Jurkat, Clone E6-1 (cell line): ENCODE results near the gene SNX13.

Experiments
- DNase-seq: peaks from one replicate; pipeline ENCODE4 v3.0.0-alpha.2; 2011; ENCODE audit warnings: low read depth, low spot score
- H3K4me3 ChIP-seq: 2 replicates; pipeline ENCODE4 v1.5.1; 2011; ENCODE audit warnings: mild to moderate bottlenecking, low read length, control low read depth, moderate library complexity

The SNX13 gene

GRCh38 chr7:17870406-17870805 lies 69.9 kb downstream of the SNX13 start:
- no peak for DNase-seq
- H3K4me3 ChIP-seq = no peak overlapping the region

GRCh38 chr7:17863809-17864143 lies 76.5 kb downstream of the SNX13 start:
- no peak overlapping the region for H3K4me3 ChIP-seq
- DNase-seq = no peak

- H3K4me3 ChIP-seq = no peak overlapping the region
- DNase-seq = no peak
These were observed 77.0 kb downstream of the SNX13 start for GRCh38 chr7:17863095-17863808.

- H3K4me3 ChIP-seq = no peak overlapping the region
- no peak for DNase-seq
These were observed 84.0 kb downstream of the SNX13 start for GRCh38 chr7:17856251-17856650.

GRCh38 chr7:17855202-17855601 lies 85.1 kb downstream of the SNX13 start:
- DNase-seq = no peak

GRCh38 chr7:17854261-17855047 lies 85.8 kb downstream of the SNX13 start:
- no peak for DNase-seq
- no peak overlapping the region for H3K4me3 ChIP-seq

More at GRCh38 chr7:17855202-17855601, 85.1 kb downstream of the SNX13 start:
- no peak overlapping the region for H3K4me3 ChIP-seq

- DNase-seq = no peak
- H3K4me3 ChIP-seq = no peak overlapping the region
These were observed 87.9 kb downstream of the SNX13 start for GRCh38 chr7:17852361-17852760.

GRCh38 chr7:17849504-17849903 lies 90.8 kb downstream of the SNX13 start:
- no peak for DNase-seq

GRCh38 chr7:17848516-17848915 lies 91.8 kb downstream of the SNX13 start:
- no peak overlapping the region for H3K4me3 ChIP-seq
- DNase-seq = no peak

More at GRCh38 chr7:17849504-17849903, 90.8 kb downstream of the SNX13 start:
- no peak overlapping the region for H3K4me3 ChIP-seq

- no peak for DNase-seq
- H3K4me3 ChIP-seq = no peak overlapping the region
These were observed 93.4 kb downstream of the SNX13 start for GRCh38 chr7:17846935-17847334.

GRCh38 chr7:17845197-17845547 lies 95.1 kb downstream of the SNX13 start:
- no peak for DNase-seq
- H3K4me3 ChIP-seq = no peak overlapping the region

GRCh38 chr7:17844514-17845196 lies 95.6 kb downstream of the SNX13 start:
- H3K4me3 ChIP-seq = no peak overlapping the region
- no peak for DNase-seq

GRCh38 chr7:17844022-17844421 lies 96.3 kb downstream of the SNX13 start:
- no peak overlapping the region for H3K4me3 ChIP-seq

GRCh38 chr7:17843041-17843440 lies 97.3 kb downstream of the SNX13 start:
- no peak for DNase-seq
- H3K4me3 ChIP-seq = no peak overlapping the region

More at GRCh38 chr7:17844022-17844421, 96.3 kb downstream of the SNX13 start:
- no peak for DNase-seq

GRCh38 chr7:17832820-17833355 lies 107.4 kb downstream of the SNX13 start:
- no peak overlapping the region for H3K4me3 ChIP-seq
- no peak for DNase-seq

- H3K4me3 ChIP-seq = no peak overlapping the region
- DNase-seq = no peak
These were observed 108.1 kb downstream of the SNX13 start for GRCh38 chr7:17832242-17832641.

- H3K4me3 ChIP-seq = no peak overlapping the region
- DNase-seq = no peak
These were observed 110.1 kb downstream of the SNX13 start for GRCh38 chr7:17830206-17830605.

- H3K4me3 ChIP-seq = no peak overlapping the region
These were observed 111.3 kb downstream of the SNX13 start for GRCh38 chr7:17829001-17829400.

GRCh38 chr7:17822547-17823173 lies 117.6 kb downstream of the SNX13 start:
- H3K4me3 ChIP-seq = no peak overlapping the region
- DNase-seq = no peak

More at GRCh38 chr7:17829001-17829400, 111.3 kb downstream of the SNX13 start:
- DNase-seq = no peak
